GM12878 (cell line): Measurements from ENCODE around the gene LMO7. TPM values are rescaled to one million over a fixed set of nuclear protein-coding genes. Genes with fewer than 3 reads are reported as not detected.
A peak's percentile ranks its signal among the peaks of the same experiment; 100 is the strongest.

ENCODE experiments used
- ATAC-seq: fragments of 200-7000 bp; cut with Tn5 transposase; 3 replicates; pipeline ENCODE4 v1.9.1; 2020; ENCODE audit warnings: mild to moderate bottlenecking, moderate library complexity
- BruUV-seq: library from RNA; stranded (reverse); fragments of 400-500 nt; replicated peaks from 2 replicates; lab custom pipeline; 2021; lab: Mats Ljungman, UMichigan
- CTCF ChIA-PET: fragments of 300-600 bp; sonication (Branson Sonifier 250); formaldehyde crosslinking; extraction: SDS; loops from one replicate; lab custom pipeline; 2021; ENCODE audit warnings: inconsistent platforms; lab: Yijun Ruan, JAX
- POLR2A ChIA-PET: fragments of 350-600 bp; formaldehyde crosslinking; extraction: SDS; loops from one replicate; lab custom pipeline; 2021; ENCODE audit warnings: inconsistent platforms; lab: Charles Lee
- RAD21 ChIA-PET: fragments of 300-600 bp; sonication (Branson Sonifier 250); formaldehyde crosslinking; loops from one replicate; lab custom pipeline; 2023; ENCODE audit warnings: antibody characterized with exemption; ENCODE audit not compliant: unreplicated experiment; lab: Charles Lee
- SMC1A ChIA-PET: fragments of 300-600 bp; sonication (Branson Sonifier 250); formaldehyde crosslinking; loops from one replicate; lab custom pipeline; 2023; ENCODE audit not compliant: unreplicated experiment, uncharacterized antibody; lab: Charles Lee
- DNase-seq: peaks from one replicate; pipeline ENCODE4 v3.0.0-alpha.2; 2011; ENCODE audit warnings: low read depth, low spot score
- FAIRE-seq: peaks from 3 replicates; lab custom pipeline; 2011; peaks lifted over from hg19 to GRCh38; lab: Jason Lieb, UNC
- H2AFZ ChIP-seq: 2 replicates; pipeline ENCODE4 v1.6.0; 2011; ENCODE audit warnings: low read depth, low read length, control low read depth; ENCODE audit not compliant: control insufficient read depth
- H3K27ac ChIP-seq: 2 replicates; pipeline ENCODE4 v1.5.1; 2011; ENCODE audit warnings: control low read depth; ENCODE audit not compliant: control insufficient read depth, insufficient read depth
- H3K27me3 ChIP-seq, 2 experiments: replicated peaks in 1 of 2; 2 replicates each; pipeline versions ENCODE4 v1.6.0 to v1.6.1; 2011; ENCODE audit warnings: low read length in 1 of 2; ENCODE audit not compliant: control insufficient read depth in 2 of 2, insufficient read depth in 2 of 2
- H3K36me3 ChIP-seq, 2 experiments: 2 replicates each; pipeline ENCODE4 v1.5.1; 2011; ENCODE audit warnings: low read length in 1 of 2; ENCODE audit not compliant: control insufficient read depth in 2 of 2, insufficient read depth in 2 of 2
- H3K4me1 ChIP-seq: 2 replicates; pipeline ENCODE4 v1.6.1; 2011; ENCODE audit warnings: mild to moderate bottlenecking, low read length, moderate library complexity, mixed read lengths; ENCODE audit not compliant: control insufficient read depth, insufficient read depth
- H3K4me2 ChIP-seq: 2 replicates; pipeline ENCODE4 v1.6.0; 2011; ENCODE audit warnings: control low read depth; ENCODE audit not compliant: control insufficient read depth, insufficient read depth
- H3K4me3 ChIP-seq: fragments of 200-600 bp; sonication (generic); 2 replicates; pipeline ENCODE4 v1.5.1; 2016
- H3K79me2 ChIP-seq: 2 replicates; pipeline ENCODE4 v1.6.0; 2011; ENCODE audit warnings: low read length; ENCODE audit not compliant: control insufficient read depth, insufficient read depth
- H3K9ac ChIP-seq: 2 replicates; pipeline ENCODE4 v1.8.0; 2011; ENCODE audit warnings: low read length, control low read depth, mixed read lengths; ENCODE audit not compliant: control insufficient read depth, insufficient read depth
- H3K9me3 ChIP-seq: replicated peaks from 3 replicates; pipeline ENCODE4 v1.5.1; 2011; ENCODE audit warnings: mild to moderate bottlenecking, low read length; ENCODE audit not compliant: control insufficient read depth, insufficient read depth
- H4K20me1 ChIP-seq: 2 replicates; pipeline ENCODE4 v1.6.0; 2011; ENCODE audit not compliant: control insufficient read depth, insufficient read depth
- CREB1 ChIP-seq: IDR thresholded peaks from 2 replicates; pipeline ENCODE4 v1.6.1; 2012; ENCODE audit warnings: low read depth, mild to moderate bottlenecking, inconsistent platforms
- DPF2 ChIP-seq: fragments of 450-650 bp; IDR thresholded peaks from 2 replicates; pipeline ENCODE4 v1.6.1; 2017; ENCODE audit warnings: mild to moderate bottlenecking
- NFYA ChIP-seq: IDR thresholded peaks from 2 replicates; pipeline ENCODE4 v1.6.1; 2011; ENCODE audit warnings: low read depth, mild to moderate bottlenecking, low read length, improper control_type of control experiment, borderline replicate concordance
- RELB ChIP-seq: fragments of 450-650 bp; IDR thresholded peaks from 2 replicates; pipeline ENCODE4 v1.6.1; 2017; ENCODE audit warnings: low read depth, mild to moderate bottlenecking, moderate library complexity
- SMC3 ChIP-seq: IDR thresholded peaks from 2 replicates; pipeline ENCODE4 v1.6.1; 2011; ENCODE audit warnings: low read length, improper control_type of control experiment, borderline replicate concordance
- USF2 ChIP-seq: IDR thresholded peaks from 2 replicates; pipeline ENCODE4 v1.6.1; 2011; ENCODE audit warnings: low read depth, low read length, improper control_type of control experiment, borderline replicate concordance
- ZNF207 ChIP-seq: fragments of 450-650 bp; IDR thresholded peaks from 2 replicates; pipeline ENCODE4 v1.6.1; 2014; ENCODE audit warnings: antibody characterized with exemption, mild to moderate bottlenecking, borderline replicate concordance
- WGBS: methylation state at CpG from one replicate; pipeline ENCODE4 v1.1.6; 2016; ENCODE audit warnings: low lambda C conversion rate; ENCODE audit not compliant: insufficient replicate concordance, insufficient coverage; ENCODE audit errors: missing lambda C conversion rate; 5-methylcytosine and 5-hydroxymethylcytosine counted together
- in situ Hi-C: fragments of 300-500 bp; cut with MboI; formaldehyde crosslinking; loops from 9 replicates; pipeline ENCODE4 v1.14.3; 2018; ENCODE audit warnings: mixed read lengths
- intact Hi-C: fragments of 100-400 bp; cut with micrococcal nuclease; formaldehyde crosslinking; loops from one replicate; pipeline ENCODE4 v1.14.2; 2022; ENCODE audit not compliant: unreplicated experiment
- polyA plus RNA-seq, 11 experiments: library from polyadenylated mRNA; depleted of rRNA in 4 of 11; unstranded in 6 of 11; stranded (reverse) in 5 of 11; fragments of >200 nt; fragmentation: Nextera tagmentation in 4 of 11; fragmentation: Illumina TruSeq in 1 of 11; extraction: Ambion mirVana in 4 of 11; extraction: Trizol in 1 of 11; gene quantifications; 1 replicate in 1 of 11; 2 replicates in 10 of 11; pipeline versions ENCODE4 v1.2.1 to v1.2.3, GENCODE V29; 2011 to 2016; ENCODE audit warnings: inconsistent platforms in 2 of 11, missing spikeins in 2 of 11, low read depth in 1 of 11
- total RNA-seq, 4 experiments: library from RNA; depleted of rRNA in 3 of 4; stranded (reverse); fragments of >200 nt in 3 of 4; fragmentation: Illumina TruSeq in 1 of 4; extraction: Trizol in 1 of 4; gene quantifications; 2 replicates each; pipeline versions ENCODE4 v1.2.1 to v1.2.3, GENCODE V29; 2013 to 2021

LMO7 gene
- total and polyA plus RNA-seq, 10 of the 15 experiments (the other 5 are each of a cell fraction or from before 2014, with no cell fraction given), result 8.5 to 67.8 (median 36.8) TPM

- no peak for TF ChIP-seq USF2
- TF ChIP-seq SMC3, result peak; percentile 71; the same call in 1 of the 2 replicates
- 0 out of 2 replicates have a peak, but pooled peaks have one; percentile 24 for TF ChIP-seq RELB
- TF ChIP-seq NFYA, result no peak
- TF ChIP-seq DPF2, result no peak
- TF ChIP-seq, all 136 proteins: peak for 5
These were observed 234.3 kb downstream of the LMO7 start (continued) for GRCh38 chr13:75870397-75870903.

- TF ChIP-seq CREB1 (no peak), ZNF207 (no peak)
- TF ChIP-seq, all 136 proteins: peak for 0
- BruUV-seq, result no TSS peak
- DNase-seq, result no peak
- H2AFZ ChIP-seq, result no peak overlapping the region
- intact Hi-C loops, result no loop called here
- no peak overlapping the region for H3K9ac ChIP-seq
- no peaks in the 10 kb centered on the region for H4K20me1 ChIP-seq
- H3K27me3 ChIP-seq, result no peaks in the 10 kb centered on the region; a peak in 1 of 4 replicates
- CTCF ChIA-PET, result interaction anchor here (0.7 to 11.3 kb wide), 28 partner anchors 9 to 1109 kb away, joined by 3 to 296 read pairs (median 4); no protein-coding TSS in a partner anchor
- 0 out of 2 replicates have a peak, but pooled peaks cover 3% of the 10 kb centered on the region for H3K4me1 ChIP-seq
- ATAC-seq, result no peak
- H3K27ac ChIP-seq, result no peak overlapping the region
- in situ Hi-C loops, result loop anchor here (10.0 kb wide), 1 partner anchor 1104 kb away; no protein-coding TSS in a partner anchor
- FAIRE-seq, result no peak
- H3K4me3 ChIP-seq, result no peak overlapping the region
- RAD21 ChIA-PET, result interaction anchor here (1.0 to 11.8 kb wide), 5 partner anchors 110 to 1033 kb away, joined by 3 to 184 read pairs (median 14); no protein-coding TSS in a partner anchor
- POLR2A ChIA-PET, result no interaction called here
- no peaks in the 10 kb centered on the region; the same call in 2 of the 3 replicates for H3K9me3 ChIP-seq
- no peak overlapping the region for H3K4me2 ChIP-seq
- no peaks in the 10 kb centered on the region for H3K79me2 ChIP-seq
- WGBS, result 45% methylated on average over 6 of the region's 6 CpGs
- H3K36me3 ChIP-seq, result no peaks in the 10 kb centered on the region
- SMC1A ChIA-PET, result interaction anchor here (0.8 to 11.6 kb wide), 7 partner anchors 107 to 602 kb away, joined by 3 to 228 read pairs (median 11); no protein-coding TSS in a partner anchor
These were observed 234.9 kb downstream of the LMO7 start for GRCh38 chr13:75871059-75871458.
